Glutamatergic neuron (in vitro differentiated cells): ENCODE results near the gene MVD. TPM values are rescaled to one million over a fixed set of nuclear protein-coding genes. Genes with fewer than 3 reads are reported as not detected.

Experiments
- DNase-seq: peaks from one replicate; pipeline ENCODE4 v3.0.0; 2022
- H3K27ac Mint-ChIP-seq: one replicate; pipeline ENCODE4 v1.8.0; 2020; ENCODE audit warnings: mild to moderate bottlenecking, mixed read lengths, inconsistent platforms; ENCODE audit not compliant: unreplicated experiment
- H3K27me3 Mint-ChIP-seq: one replicate; pipeline ENCODE4 v1.8.0; 2020; ENCODE audit warnings: mild to moderate bottlenecking, moderate library complexity, mixed read lengths, inconsistent platforms; ENCODE audit not compliant: unreplicated experiment
- H3K36me3 Mint-ChIP-seq: one replicate; pipeline ENCODE4 v1.8.0; 2020; ENCODE audit warnings: mild to moderate bottlenecking, mixed read lengths, inconsistent platforms; ENCODE audit not compliant: unreplicated experiment
- H3K4me1 Mint-ChIP-seq: one replicate; pipeline ENCODE4 v1.8.0; 2020; ENCODE audit warnings: mild to moderate bottlenecking, low read depth, mixed read lengths, inconsistent platforms; ENCODE audit not compliant: unreplicated experiment
- H3K4me3 Mint-ChIP-seq: one replicate; pipeline ENCODE4 v1.8.0; 2020; ENCODE audit warnings: mild to moderate bottlenecking, mixed read lengths, inconsistent platforms; ENCODE audit not compliant: unreplicated experiment
- H3K9me3 Mint-ChIP-seq: one replicate; pipeline ENCODE4 v1.8.0; 2020; ENCODE audit warnings: mild to moderate bottlenecking, moderate library complexity, mixed read lengths, inconsistent platforms; ENCODE audit not compliant: unreplicated experiment
- CTCF ChIP-seq: fragments of 200-600 bp; sonication (generic); IDR thresholded peaks from one replicate; pipeline ENCODE4 v1.5.0; 2021; ENCODE audit not compliant: partially characterized antibody, unreplicated experiment
- total RNA-seq: library from RNA; stranded (reverse); fragmentation: NEBNext Ultra II Directional; extraction: Animal tissue kit (Norgen Biotek cat#: 25700); gene quantifications from one replicate; pipeline ENCODE4 v1.2.1, GENCODE V29; 2021; ENCODE audit not compliant: unreplicated experiment

MVD gene
- total RNA-seq, 1 donor from 2014 or later: 227 TPM

GRCh38 chr16:88649195-88649923 lies 13.5 kb downstream of the MVD start:
- TF ChIP-seq CTCF: no peak
- no peaks in the 10 kb centered on the region for H3K36me3 Mint-ChIP-seq
- peaks cover 6% of the 10 kb centered on the region for H3K9me3 Mint-ChIP-seq
- H3K27ac Mint-ChIP-seq: peak overlapping the region; percentile 67
- peak overlapping the region; percentile 12 for H3K4me3 Mint-ChIP-seq
- H3K4me1 Mint-ChIP-seq: peaks cover 6% of the 10 kb centered on the region
- peak; percentile 19 for DNase-seq
- peaks cover 9% of the 10 kb centered on the region for H3K27me3 Mint-ChIP-seq

- Mint-ChIP-seq H3K27ac (no peak overlapping the region), H3K36me3 (no peaks in the 10 kb centered on the region), H3K27me3 (peaks cover 9% of the 10 kb centered on the region), H3K4me3 (no peak overlapping the region), H3K4me1 (peaks cover 6% of the 10 kb centered on the region), H3K9me3 (peaks cover 6% of the 10 kb centered on the region)
- DNase-seq: no peak
- no peak for TF ChIP-seq CTCF
Measured at GRCh38 chr16:88647178-88648070, 15.5 kb downstream of the MVD start.

GRCh38 chr16:88646345-88647034 lies 16.4 kb downstream of the MVD start:
- no peak overlapping the region for H3K27ac Mint-ChIP-seq
- no peak for DNase-seq
- H3K4me1 Mint-ChIP-seq: peaks cover 6% of the 10 kb centered on the region
- TF ChIP-seq CTCF: no peak
- no peak overlapping the region for H3K4me3 Mint-ChIP-seq
- H3K9me3 Mint-ChIP-seq: peaks cover 7% of the 10 kb centered on the region
- H3K27me3 Mint-ChIP-seq: peaks cover 9% of the 10 kb centered on the region
- no peaks in the 10 kb centered on the region for H3K36me3 Mint-ChIP-seq

- Mint-ChIP-seq H3K36me3 (no peaks in the 10 kb centered on the region), H3K9me3 (peaks cover 7% of the 10 kb centered on the region), H3K27ac (no peak overlapping the region), H3K4me3 (no peak overlapping the region), H3K27me3 (peaks cover 9% of the 10 kb centered on the region), H3K4me1 (peaks cover 6% of the 10 kb centered on the region)
- no peak for DNase-seq
- TF ChIP-seq CTCF: no peak
Measured at GRCh38 chr16:88645941-88646340, 16.9 kb downstream of the MVD start.
